Spinal cord (tissue), 10 donors: ENCODE results near the gene OR13H1. TPM values are rescaled to one million over a fixed set of nuclear protein-coding genes. Genes with fewer than 3 reads are reported as not detected.
"Not testable (repeated sequence)": the region's sequence is repeated elsewhere in the genome, so short reads cannot be mapped to it uniquely, and the experiment has no call there.

Source experiments
- DNase-seq, 6 donors: peaks; one replicate each; pipeline versions ENCODE4 v3.0.0 to v3.0.0-alpha.2; 2013 to 2015; ENCODE audit warnings: low spot score in 6 of 6, low read depth in 4 of 6
- H3K27ac ChIP-seq: one replicate; pipeline ENCODE4 v1.5.1; 2013; ENCODE audit warnings: low read depth, low read length, control low read depth
- H3K27me3 ChIP-seq: one replicate; pipeline ENCODE4 v1.6.1; 2013; ENCODE audit warnings: low read length; ENCODE audit not compliant: control insufficient read depth, insufficient read depth
- H3K36me3 ChIP-seq: one replicate; pipeline ENCODE4 v1.6.1; 2013; ENCODE audit warnings: low read length; ENCODE audit not compliant: control insufficient read depth, insufficient read depth
- H3K4me1 ChIP-seq: one replicate; pipeline ENCODE4 v1.6.1; 2013; ENCODE audit warnings: low read length; ENCODE audit not compliant: control insufficient read depth, insufficient read depth
- H3K4me3 ChIP-seq: one replicate; pipeline ENCODE4 v1.5.1; 2013; ENCODE audit warnings: low read depth, low read length, control low read depth
- H3K9me3 ChIP-seq: one replicate; pipeline ENCODE4 v1.6.1; 2013; ENCODE audit warnings: low read length; ENCODE audit not compliant: control insufficient read depth, insufficient read depth
- WGBS: methylation state at CpG from one replicate; pipeline ENCODE4 v1.1.5; 2013; ENCODE audit warnings: missing lambda C conversion rate; ENCODE audit not compliant: insufficient coverage; 5-methylcytosine and 5-hydroxymethylcytosine counted together
- polyA plus RNA-seq, 2 donors: library from polyadenylated mRNA; unstranded; fragments of 120-200 nt; gene quantifications; one replicate each; pipeline ENCODE4 v1.2.1, GENCODE V29; 2013; ENCODE audit not compliant: insufficient read length in 2 of 2
- total RNA-seq, 2 donors: library from RNA; depleted of rRNA in 1 of 2; stranded (reverse); fragments of 120-200 nt in 1 of 2; fragments of >200 nt in 1 of 2; gene quantifications; one replicate each; pipeline versions ENCODE4 v1.2.3 to v1.2.4, GENCODE V29; 2013 to 2014
- donor health status: healthy.

Gene OR13H1
- total and polyA plus RNA-seq, 4 donors = not detected

DNA sequence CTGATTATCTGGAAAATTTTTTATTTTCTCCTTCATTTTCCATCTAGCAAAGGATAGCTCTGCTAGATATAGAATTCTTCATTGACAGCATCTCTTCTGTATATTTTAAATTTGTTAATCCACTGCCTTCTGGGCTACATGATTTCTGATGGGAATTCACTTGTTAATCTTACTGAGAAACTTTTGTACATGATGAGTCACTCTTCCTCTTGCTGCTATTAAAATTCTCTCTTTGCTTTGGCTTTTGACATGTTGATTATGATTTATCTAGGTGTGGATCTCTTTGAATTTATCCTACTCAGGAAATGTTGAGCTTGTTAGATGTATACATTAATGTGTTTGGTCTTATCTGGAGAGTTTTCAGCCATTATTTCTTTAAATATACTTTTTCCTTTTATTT lies 27.5 kb downstream of the OR13H1 start:
- Histone ChIP-seq H3K36me3 (no peaks in the 10 kb centered on the region), H3K4me1 (no peaks in the 10 kb centered on the region), H3K9me3 (no peaks in the 10 kb centered on the region), H3K27me3 (peaks cover 2% of the 10 kb centered on the region), H3K27ac (no peak overlapping the region), H3K4me3 (no peak overlapping the region)
- DNase-seq = no peak

DNA sequence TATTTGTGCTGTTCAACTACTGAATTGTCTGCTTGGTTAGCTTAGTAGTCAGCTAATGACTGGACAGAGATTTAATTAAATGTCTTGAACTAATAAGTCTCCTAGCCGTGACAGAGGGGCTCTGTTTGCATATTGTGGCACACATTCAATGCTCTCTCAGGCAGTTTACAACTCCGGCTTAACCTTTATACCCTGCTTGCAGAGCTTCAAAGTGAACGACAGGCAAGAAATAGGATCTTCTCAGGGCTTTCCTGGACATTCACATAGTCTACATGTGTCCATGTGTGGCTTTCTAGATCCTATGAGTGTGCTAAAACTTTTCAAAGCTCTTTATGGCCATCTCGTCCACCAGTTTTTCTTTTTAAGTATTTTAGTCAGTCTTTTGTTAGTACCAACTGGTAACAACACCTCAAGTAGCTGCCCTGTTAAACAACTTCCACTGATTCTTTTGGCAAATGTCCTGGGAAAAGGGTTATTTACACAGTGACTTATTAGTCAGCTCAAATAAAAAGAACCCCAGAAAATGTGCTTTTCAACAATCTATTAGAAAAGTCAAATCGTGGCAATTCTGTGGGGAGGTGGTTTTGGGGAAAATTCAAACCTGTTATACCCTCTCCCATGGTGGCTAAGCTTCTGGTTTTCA lies 28.6 kb downstream of the OR13H1 start:
- Histone ChIP-seq H3K36me3 (no peaks in the 10 kb centered on the region), H3K9me3 (no peaks in the 10 kb centered on the region), H3K27me3 (peaks cover 2% of the 10 kb centered on the region), H3K4me1 (no peaks in the 10 kb centered on the region), H3K4me3 (no peak overlapping the region), H3K27ac (no peak overlapping the region)
- DNase-seq = peak in 2 of 6 donors; percentile 4 to 5
- 53% methylated on average over 2 of the region's 5 CpGs for WGBS

DNA sequence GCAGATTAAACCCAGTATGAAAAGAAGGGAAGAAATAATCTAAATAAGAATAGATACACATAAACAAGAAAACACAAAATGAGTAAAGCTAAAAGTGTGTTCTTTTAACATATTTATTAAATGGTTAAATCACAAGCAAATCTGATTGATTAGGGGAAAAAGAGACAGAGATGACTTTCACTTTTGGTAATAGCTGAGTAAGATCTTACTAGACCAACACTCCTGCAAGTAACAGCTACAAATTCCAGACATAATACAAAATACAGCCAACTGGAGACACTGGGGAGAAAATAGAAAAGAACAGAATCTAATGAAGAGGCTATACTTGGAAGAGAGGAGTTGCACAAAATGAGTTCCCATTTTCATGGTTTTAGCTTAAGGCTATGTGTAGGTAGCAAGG lies 33.5 kb downstream of the OR13H1 start:
- H3K36me3 ChIP-seq = no peaks in the 10 kb centered on the region
- H3K4me3 ChIP-seq = no peak overlapping the region
- H3K4me1 ChIP-seq = no peaks in the 10 kb centered on the region
- peaks cover 2% of the 10 kb centered on the region for H3K27me3 ChIP-seq
- no peaks in the 10 kb centered on the region for H3K9me3 ChIP-seq
- H3K27ac ChIP-seq = no peak overlapping the region
- no peak for DNase-seq

DNA sequence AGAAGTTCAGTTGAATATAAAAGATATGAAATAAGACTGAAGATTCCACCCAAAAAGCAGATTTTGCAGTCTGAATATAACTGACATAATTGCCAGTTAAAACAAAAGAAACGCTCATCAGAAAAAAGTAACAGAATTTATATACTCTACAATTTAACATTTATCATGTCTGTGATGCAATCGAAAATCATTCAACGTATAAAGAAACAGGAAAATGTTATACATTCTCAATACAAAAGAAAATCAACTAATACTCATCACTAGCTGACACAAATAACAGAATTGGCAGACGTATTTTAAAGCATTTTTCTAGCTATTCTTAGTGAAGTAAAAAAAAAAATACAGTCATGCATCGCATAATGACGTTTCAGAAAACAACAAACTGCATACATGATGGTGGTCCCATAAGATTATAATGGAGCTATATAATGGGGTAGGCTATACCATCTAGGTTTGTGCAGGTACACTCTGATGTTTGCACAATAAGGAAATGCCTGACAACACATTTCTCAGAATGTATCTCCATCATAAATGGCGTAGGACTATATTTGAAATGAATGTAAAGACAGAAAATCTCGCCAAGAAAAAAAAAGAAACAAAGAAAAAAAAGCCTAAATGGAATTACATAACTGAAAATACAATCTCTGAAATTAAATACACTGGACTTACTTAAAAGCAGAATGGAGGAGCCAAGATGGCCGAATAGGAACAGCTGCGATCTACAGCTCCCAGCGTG lies 34.3 kb downstream of the OR13H1 start:
- Histone ChIP-seq H3K4me1 (no peaks in the 10 kb centered on the region), H3K27me3 (peaks cover 2% of the 10 kb centered on the region), H3K27ac (no peak overlapping the region), H3K36me3 (no peaks in the 10 kb centered on the region), H3K9me3 (no peaks in the 10 kb centered on the region), H3K4me3 (no peak overlapping the region)
- 100% methylated on average over 1 of the region's 11 CpGs for WGBS
- no peak for DNase-seq

DNA sequence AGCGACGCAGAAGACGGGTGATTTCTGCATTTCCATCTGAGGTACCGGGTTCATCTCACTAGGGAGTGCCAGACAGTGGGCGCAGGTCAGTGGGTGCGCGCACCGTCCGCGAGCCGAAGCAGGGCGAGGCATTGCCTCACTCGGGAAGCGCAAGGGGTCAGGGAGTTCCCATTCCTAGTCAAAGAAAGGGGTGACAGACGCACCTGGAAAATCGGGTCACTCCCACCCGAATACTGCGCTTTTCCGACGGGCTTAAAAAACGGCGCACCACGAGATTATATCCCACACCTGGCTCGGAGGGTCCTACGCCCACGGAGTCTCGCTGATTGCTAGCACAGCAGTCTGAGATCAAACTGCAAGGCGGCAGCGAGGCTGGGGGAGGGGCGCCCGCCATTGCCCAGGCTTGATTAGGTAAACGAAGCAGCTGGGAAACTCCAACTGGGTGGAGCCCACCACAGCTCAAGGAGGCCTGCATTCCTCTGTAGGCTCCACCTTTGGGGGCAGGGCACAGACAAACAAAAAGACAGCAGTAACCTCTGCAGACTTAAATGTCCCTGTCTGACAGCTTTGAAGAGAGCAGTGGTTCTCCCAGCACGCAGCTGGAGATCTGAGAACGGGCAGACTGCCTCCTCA lies 35.0 kb downstream of the OR13H1 start:
- H3K27ac ChIP-seq, H3K4me3 ChIP-seq, H3K4me1 ChIP-seq, H3K9me3 ChIP-seq, H3K27me3 ChIP-seq, H3K36me3 ChIP-seq, DNase-seq: not testable (repeated sequence)
- no CpG with 5 or more reads among the region's 34 CpGs for WGBS

DNA sequence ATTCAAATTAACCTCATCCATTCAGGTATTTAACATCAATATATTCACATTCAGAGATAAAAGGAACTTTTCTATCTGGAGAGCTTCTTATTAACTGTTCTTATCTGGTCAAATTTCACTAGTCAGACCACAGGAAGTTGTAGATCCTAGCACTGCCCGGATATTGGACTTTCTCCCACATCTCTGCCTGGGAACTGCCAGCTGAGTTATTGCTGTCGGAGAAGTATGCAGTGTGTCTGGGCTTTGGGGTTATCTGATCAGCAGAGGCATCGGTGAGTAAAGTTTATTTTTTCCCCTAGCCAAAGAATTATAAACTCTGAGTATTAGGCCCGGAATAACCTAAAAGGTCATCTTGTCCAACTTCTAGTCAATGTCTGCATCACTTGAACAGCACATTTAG lies 45.1 kb downstream of the OR13H1 start:
- no peaks in the 10 kb centered on the region for H3K4me1 ChIP-seq
- no peak for DNase-seq
- no CpG with 5 or more reads among the region's 4 CpGs for WGBS

More for the DNA sequence above, 45.1 kb downstream of the OR13H1 start:
- Histone ChIP-seq H3K9me3 (no peaks in the 10 kb centered on the region), H3K4me3 (no peak overlapping the region), H3K27ac (no peak overlapping the region), H3K36me3 (no peaks in the 10 kb centered on the region), H3K27me3 (peaks cover 16% of the 10 kb centered on the region)
